HCT116 (cell line): ENCODE results near the gene IL18R1. TPM values are rescaled to one million over a fixed set of nuclear protein-coding genes. Genes with fewer than 3 reads are reported as not detected.

Source experiments
- ATAC-seq: fragments of 200-7000 bp; cut with Tn5 transposase; 2 replicates; pipeline ENCODE4 v1.9.1; 2020; ENCODE audit warnings: mild to moderate bottlenecking, moderate library complexity
- BruUV-seq: library from RNA; stranded (reverse); fragments of 400-500 nt; replicated peaks from 2 replicates; lab custom pipeline; 2021; lab: Mats Ljungman, UMichigan
- CTCF ChIA-PET: fragments of 300-600 bp; sonication (Branson Sonifier 250); formaldehyde crosslinking; loops from one replicate; lab custom pipeline; 2021; ENCODE audit warnings: antibody characterized with exemption; lab: Charles Lee
- POLR2A ChIA-PET: fragments of 300-600, 350-600 bp; sonication (Branson Sonifier 250); formaldehyde crosslinking; loops from one replicate; lab custom pipeline; 2021; ENCODE audit warnings: antibody characterized with exemption; lab: Charles Lee
- RAD21 ChIA-PET, 2 experiments: fragments of 300-600 bp; sonication (Branson Sonifier 250); formaldehyde crosslinking; loops; one replicate each; lab custom pipeline; 2023; ENCODE audit warnings: low total read pairs in 2 of 2; ENCODE audit not compliant: uncharacterized antibody in 2 of 2, unreplicated experiment in 2 of 2, low non-redundant PET in 1 of 2; lab: Charles Lee
- DNase-seq: peaks from one replicate; pipeline ENCODE4 v3.0.0-alpha.2; 2010; ENCODE audit warnings: low read depth, low spot score
- H2AFZ ChIP-seq: fragments of 200-600 bp; shearing (Covaris generic), sonication (generic); 2 replicates; pipeline ENCODE4 v1.6.1; 2017; ENCODE audit warnings: low read depth, mixed run types, mixed read lengths, antibody characterized with exemption, low read length; ENCODE audit not compliant: poor library complexity, severe bottlenecking
- H3K27ac ChIP-seq: 2 replicates; pipeline ENCODE4 v1.5.1; 2012; ENCODE audit warnings: low read depth, low read length
- H3K27me3 ChIP-seq: fragments of 200-600 bp; sonication (generic); 2 replicates; pipeline ENCODE4 v1.6.1; 2016; ENCODE audit warnings: mixed run types, low read length, mixed read lengths; ENCODE audit not compliant: insufficient read depth
- H3K36me3 ChIP-seq, 2 experiments: fragments of 200-500 bp in 1 of 2; fragments of 200-600 bp in 1 of 2; sonication (Bioruptor generic) in 1 of 2; sonication (generic) in 1 of 2; 2 replicates each; pipeline versions ENCODE4 v1.5.1 to v1.6.1; 2014 to 2016; ENCODE audit warnings: low read length in 2 of 2, inconsistent platforms in 1 of 2, mixed read lengths in 1 of 2, mixed run types in 1 of 2; ENCODE audit not compliant: insufficient read depth in 2 of 2, control insufficient read depth in 1 of 2
- H3K4me1 ChIP-seq, 2 experiments: fragments of 200-600 bp in 1 of 2; sonication (generic) in 1 of 2; 2 replicates each; pipeline versions ENCODE4 v1.5.1 to v1.6.1; 2012 to 2017; ENCODE audit warnings: low read length in 2 of 2, inconsistent platforms in 1 of 2, mild to moderate bottlenecking in 1 of 2, mixed read lengths in 1 of 2, mixed run types in 1 of 2, moderate library complexity in 1 of 2; ENCODE audit not compliant: insufficient read depth in 2 of 2, control insufficient read depth in 1 of 2
- H3K4me2 ChIP-seq: fragments of 200-600 bp; sonication (generic); 2 replicates; pipeline ENCODE4 v1.6.1; 2017; ENCODE audit warnings: mixed run types, low read length, mixed read lengths
- H3K4me3 ChIP-seq, 2 experiments: fragments of 200-600 bp in 1 of 2; sonication (generic) in 1 of 2; replicated peaks in 1 of 2; 2 replicates each; pipeline ENCODE4 v1.5.1; 2011 to 2016; ENCODE audit warnings: low read length in 2 of 2, control low read depth in 1 of 2, low read depth in 1 of 2, mild to moderate bottlenecking in 1 of 2, mixed read lengths in 1 of 2, mixed run types in 1 of 2
- H3K79me2 ChIP-seq: fragments of 200-600 bp; sonication (generic); 2 replicates; pipeline ENCODE4 v1.6.1; 2017; ENCODE audit warnings: mild to moderate bottlenecking, mixed run types, low read length, moderate library complexity, mixed read lengths; ENCODE audit not compliant: insufficient read depth
- H3K9ac ChIP-seq: fragments of 200-600 bp; sonication (generic); 2 replicates; pipeline ENCODE4 v1.6.1; 2016; ENCODE audit warnings: low read length, mixed read lengths
- H3K9me2 ChIP-seq: fragments of 200-600 bp; sonication (generic), shearing (Covaris generic); 2 replicates; pipeline ENCODE4 v1.6.1; 2017; ENCODE audit warnings: mixed run types, mild to moderate bottlenecking, moderate library complexity; ENCODE audit not compliant: insufficient read depth
- H3K9me3 ChIP-seq, 2 experiments: fragments of 200-500 bp in 1 of 2; fragments of 200-600 bp in 1 of 2; sonication (Bioruptor generic) in 1 of 2; sonication (generic) in 1 of 2; 2 replicates each; pipeline ENCODE4 v1.6.1; 2014 to 2017; ENCODE audit warnings: low read length in 2 of 2, mixed read lengths in 2 of 2, inconsistent platforms in 1 of 2, low read depth in 1 of 2, mild to moderate bottlenecking in 1 of 2, mixed run types in 1 of 2, moderate library complexity in 1 of 2; ENCODE audit not compliant: control insufficient read depth in 1 of 2, insufficient read depth in 1 of 2
- H4K20me1 ChIP-seq: fragments of 200-600 bp; sonication (generic), shearing (Covaris generic); 2 replicates; pipeline ENCODE4 v1.6.1; 2017; ENCODE audit warnings: mixed run types, mild to moderate bottlenecking, moderate library complexity; ENCODE audit not compliant: insufficient read depth
- CBX3 ChIP-seq: IDR thresholded peaks from 2 replicates; pipeline ENCODE4 v1.6.1; 2012; ENCODE audit warnings: low read depth
- CEBPB ChIP-seq: IDR thresholded peaks from 2 replicates; pipeline ENCODE4 v1.6.1; 2012; ENCODE audit warnings: low read depth
- CTCF ChIP-seq, 3 experiments: fragments of 200-600 bp in 1 of 3; sonication (generic) in 1 of 3; IDR thresholded peaks in 2 of 3; conservative IDR thresholded peaks in 1 of 3; 2 replicates each; pipeline ENCODE4 v1.5.1; 2012 to 2017; ENCODE audit warnings: low read depth in 2 of 3, low read length in 2 of 3, antibody characterized with exemption in 1 of 3, borderline replicate concordance in 1 of 3, control low read depth in 1 of 3, mild to moderate bottlenecking in 1 of 3, mixed read lengths in 1 of 3, mixed run types in 1 of 3, moderate library complexity in 1 of 3; ENCODE audit not compliant: insufficient read depth in 1 of 3
- EGR1 ChIP-seq: IDR thresholded peaks from 2 replicates; pipeline ENCODE4 v1.6.1; 2012; ENCODE audit warnings: low read depth
- ELF1 ChIP-seq: IDR thresholded peaks from 2 replicates; pipeline ENCODE4 v1.6.1; 2012; ENCODE audit warnings: low read depth, borderline replicate concordance
- EZH2phosphoT487 ChIP-seq: fragments of 200-600 bp; IDR thresholded peaks from 2 replicates; pipeline ENCODE4 v1.6.1; 2018; ENCODE audit warnings: antibody characterized with exemption, borderline replicate concordance
- FOSL1 ChIP-seq: IDR thresholded peaks from 2 replicates; pipeline ENCODE4 v1.6.1; 2012; ENCODE audit warnings: low read depth
- JUND ChIP-seq: IDR thresholded peaks from 2 replicates; pipeline ENCODE4 v1.6.1; 2012
- POLR2A ChIP-seq: IDR thresholded peaks from 2 replicates; pipeline ENCODE4 v1.7.0; 2011; ENCODE audit warnings: borderline replicate concordance; ENCODE audit not compliant: insufficient read depth, insufficient read length; ENCODE audit errors: extremely low read depth
- POLR2AphosphoS5 ChIP-seq: IDR thresholded peaks from 2 replicates; pipeline ENCODE4 v1.6.1; 2011; ENCODE audit warnings: mild to moderate bottlenecking, low read depth, low read length, moderate library complexity
- RAD21 ChIP-seq: IDR thresholded peaks from 2 replicates; pipeline ENCODE4 v1.6.1; 2012; ENCODE audit warnings: low read depth, mild to moderate bottlenecking
- SIN3A ChIP-seq: IDR thresholded peaks from 2 replicates; pipeline ENCODE4 v1.6.1; 2012; ENCODE audit warnings: low read depth
- SP1 ChIP-seq: IDR thresholded peaks from 2 replicates; pipeline ENCODE4 v1.6.1; 2012; ENCODE audit warnings: low read depth
- SRF ChIP-seq: IDR thresholded peaks from 2 replicates; pipeline ENCODE4 v1.6.1; 2012; ENCODE audit warnings: low read depth
- YY1 ChIP-seq: IDR thresholded peaks from 2 replicates; pipeline ENCODE4 v1.6.1; 2011; ENCODE audit warnings: low read length, low read depth, moderate library complexity, mild to moderate bottlenecking; ENCODE audit not compliant: insufficient replicate concordance; ENCODE audit errors: extremely low read depth
- ZFX ChIP-seq: fragments of 450-650 bp; IDR thresholded peaks from 2 replicates; pipeline ENCODE4 v1.6.1; 2017
- ZNF274 ChIP-seq: fragments of 200-500 bp; sonication (Bioruptor generic); IDR thresholded peaks from 2 replicates; pipeline ENCODE4 v1.6.1; 2014; ENCODE audit warnings: mild to moderate bottlenecking, low read depth, low read length, inconsistent platforms
- intact Hi-C: fragments of 100-400 bp; cut with micrococcal nuclease; formaldehyde crosslinking; loops from 2 replicates; pipeline ENCODE4 v1.10.0; 2022
- total RNA-seq: library from RNA; stranded (reverse); gene quantifications from one replicate; pipeline ENCODE4 v1.2.1, GENCODE V29; 2021; ENCODE audit not compliant: unreplicated experiment
- TF ChIP-seq, protein P1 (sequence below): IDR thresholded peaks from 2 replicates; pipeline ENCODE4 v1.6.1; 2012
- TF ChIP-seq, protein P2 (sequence below): IDR thresholded peaks from 2 replicates; pipeline ENCODE4 v1.6.1; 2011; ENCODE audit warnings: mild to moderate bottlenecking, low read length, moderate library complexity; ENCODE audit not compliant: insufficient replicate concordance; ENCODE audit errors: extremely low read depth

IL18R1 gene
- total RNA-seq, 1 experiment from 2014 or later = 1.5 TPM

- ChIA-PET POLR2A (no interaction called here), CTCF (no interaction called here), RAD21 (no interaction called here)
- Histone ChIP-seq H3K27ac (no peak overlapping the region), H3K9me2 (peaks cover 6% of the 10 kb centered on the region; the same call in 1 of the 2 replicates), H3K9ac (no peak overlapping the region), H3K4me3 (no peak overlapping the region), H3K36me3 (no peaks in the 10 kb centered on the region), H4K20me1 (no peaks in the 10 kb centered on the region), H3K4me2 (no peak overlapping the region), H3K79me2 (no peaks in the 10 kb centered on the region), H2AFZ (no peak overlapping the region), H3K9me3 (peaks cover 0 to 5% of the 10 kb centered on the region in 2 experiments; a peak in 1 of 4 replicates), H3K4me1 (no peaks in the 10 kb centered on the region), H3K27me3 (no peaks in the 10 kb centered on the region)
- ATAC-seq (no peak), DNase-seq (no peak)
- TF ChIP-seq SIN3A (no peak), ELF1 (no peak), ZNF274 (no peak), EZH2phosphoT487 (no peak), JUND (no peak), FOSL1 (no peak), CEBPB (no peak), CBX3 (no peak), SP1 (no peak), CTCF (IDR thresholded peaks at IDR 0.05 in 2 of 3, conservative IDR thresholded peaks at IDR 0.05 in 1 of 3; ENCODE audit: borderline replicate concordance in 1 of 3, insufficient read depth in 1 of 3, low read depth in 2 of 3, low read length in 2 of 3) (no peak), POLR2AphosphoS5 (no peak), ZFX (no peak), EGR1 (no peak), SRF (no peak), YY1 (no peak), RAD21 (no peak), POLR2A (no peak)
- TF ChIP-seq, protein P1, sequence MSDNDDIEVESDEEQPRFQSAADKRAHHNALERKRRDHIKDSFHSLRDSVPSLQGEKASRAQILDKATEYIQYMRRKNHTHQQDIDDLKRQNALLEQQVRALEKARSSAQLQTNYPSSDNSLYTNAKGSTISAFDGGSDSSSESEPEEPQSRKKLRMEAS = no peak
- TF ChIP-seq, protein P2, sequence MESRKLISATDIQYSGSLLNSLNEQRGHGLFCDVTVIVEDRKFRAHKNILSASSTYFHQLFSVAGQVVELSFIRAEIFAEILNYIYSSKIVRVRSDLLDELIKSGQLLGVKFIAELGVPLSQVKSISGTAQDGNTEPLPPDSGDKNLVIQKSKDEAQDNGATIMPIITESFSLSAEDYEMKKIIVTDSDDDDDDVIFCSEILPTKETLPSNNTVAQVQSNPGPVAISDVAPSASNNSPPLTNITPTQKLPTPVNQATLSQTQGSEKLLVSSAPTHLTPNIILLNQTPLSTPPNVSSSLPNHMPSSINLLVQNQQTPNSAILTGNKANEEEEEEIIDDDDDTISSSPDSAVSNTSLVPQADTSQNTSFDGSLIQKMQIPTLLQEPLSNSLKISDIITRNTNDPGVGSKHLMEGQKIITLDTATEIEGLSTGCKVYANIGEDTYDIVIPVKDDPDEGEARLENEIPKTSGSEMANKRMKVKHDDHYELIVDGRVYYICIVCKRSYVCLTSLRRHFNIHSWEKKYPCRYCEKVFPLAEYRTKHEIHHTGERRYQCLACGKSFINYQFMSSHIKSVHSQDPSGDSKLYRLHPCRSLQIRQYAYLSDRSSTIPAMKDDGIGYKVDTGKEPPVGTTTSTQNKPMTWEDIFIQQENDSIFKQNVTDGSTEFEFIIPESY = no peak
- intact Hi-C loops = no loop called here
- no TSS peak for BruUV-seq
These were observed 24.1 kb upstream of the IL18R1 start for GRCh38 chr2:102331311-102331980.
